ENCODE measurements around the gene INHBE.

- TF ChIP-seq PATZ1 (CRISPR knock-in tag; IDR thresholded peaks at IDR 0.05; ENCODE audit: borderline replicate concordance) = no peak
- no peak for TF ChIP-seq TOX (CRISPR knock-in tag; IDR thresholded peaks at IDR 0.05; ENCODE audit: borderline replicate concordance)
- no peak for TF ChIP-seq RARB (CRISPR knock-in tag; IDR thresholded peaks at IDR 0.05)
- no peak for TF ChIP-seq ZNF565 (CRISPR knock-in tag; conservative IDR thresholded peaks at IDR 0.05; ENCODE audit: low read depth)
- no peak for TF ChIP-seq GLIS3 (CRISPR knock-in tag; IDR thresholded peaks at IDR 0.05)
- no peak for TF ChIP-seq PPARA (CRISPR knock-in tag; IDR thresholded peaks at IDR 0.05; ENCODE audit: borderline replicate concordance)
- no peak for TF ChIP-seq ARNTL (CRISPR knock-in tag; IDR thresholded peaks at IDR 0.05; ENCODE audit: borderline replicate concordance, low read depth)
- TF ChIP-seq ZFP3 (CRISPR knock-in tag; IDR thresholded peaks at IDR 0.05) = no peak
- no peak for TF ChIP-seq CSDC2 (CRISPR knock-in tag; IDR thresholded peaks at IDR 0.05)
- no peak for TF ChIP-seq CSRNP3 (CRISPR knock-in tag; IDR thresholded peaks at IDR 0.05)
- TF ChIP-seq ZNF8 (CRISPR knock-in tag; IDR thresholded peaks at IDR 0.05) = no peak
- no peak for TF ChIP-seq ZC3H10 (CRISPR knock-in tag; IDR thresholded peaks at IDR 0.05)
- no peak for TF ChIP-seq OSR1 (CRISPR knock-in tag; IDR thresholded peaks at IDR 0.05)
Observed at GRCh38 chr12:57456737-57457490, 1.8 kb downstream of the INHBE start.

Data from SK-N-SH treated with all-trans-retinoic acid at 6 μM for 48 hours (cell line).